Esophagus squamous epithelium (tissue), 5 donors: ENCODE measurements around the gene SYP. TPM values are rescaled to one million over a fixed set of nuclear protein-coding genes. Genes with fewer than 3 reads are reported as not detected.

Experiments used
- DNase-seq: peaks from one replicate; lab custom pipeline; 2025; lab: John Stamatoyannopoulos, UW
- H3K27ac ChIP-seq, 4 donors: fragments of 200-600 bp; sonication (generic); one replicate each; pipeline ENCODE4 v1.5.1; 2016 to 2019; ENCODE audit warnings: mild to moderate bottlenecking in 1 of 4
- H3K27me3 ChIP-seq, 4 donors: fragments of 200-600 bp; sonication (generic); 1 replicate in 3 of 4; 2 replicates in 1 of 4; pipeline versions ENCODE4 v1.5.1 to v1.6.0; 2017 to 2021; ENCODE audit warnings: antibody characterized with exemption in 1 of 4
- H3K36me3 ChIP-seq, 3 donors: fragments of 200-600 bp; sonication (generic); one replicate each; pipeline ENCODE4 v1.5.1; 2016 to 2019
- H3K4me1 ChIP-seq, 3 donors: fragments of 200-600 bp; sonication (generic); one replicate each; pipeline ENCODE4 v1.5.1; 2017 to 2019
- H3K4me3 ChIP-seq, 4 donors: fragments of 200-600 bp; sonication (generic); 1 replicate in 3 of 4; 2 replicates in 1 of 4; pipeline ENCODE4 v1.5.1; 2016 to 2019; ENCODE audit warnings: mild to moderate bottlenecking in 2 of 4, moderate library complexity in 1 of 4
- H3K9me3 ChIP-seq, 3 donors: fragments of 200-600 bp; sonication (generic); one replicate each; pipeline ENCODE4 v1.5.1; 2016 to 2019
- POLR2A ChIP-seq, 4 donors: fragments of 450-650 bp; IDR thresholded peaks; one replicate each; pipeline ENCODE4 v1.6.1; 2017; ENCODE audit warnings: antibody characterized with exemption in 4 of 4, mild to moderate bottlenecking in 4 of 4, moderate library complexity in 3 of 4
- WGBS, 2 donors: methylation state at CpG; one replicate each; pipeline ENCODE4 v1.1.5; 2018; 5-methylcytosine and 5-hydroxymethylcytosine counted together
- intact Hi-C: fragments of 100-400 bp; cut with DNase I; formaldehyde crosslinking; loops from one replicate; pipeline ENCODE4 v1.15.0; 2022
- total RNA-seq, 4 donors: library from RNA; depleted of rRNA; stranded (reverse); fragments of >200 nt; gene quantifications; one replicate each; pipeline ENCODE4 v1.1.0, GENCODE V29; 2016
- TF ChIP-seq, protein P1 (sequence below), 6 experiments: fragments of 450-650 bp in 4 of 6; fragments of 200-600 bp in 2 of 6; sonication (generic) in 2 of 6; IDR thresholded peaks; one replicate each; pipeline ENCODE4 v1.5.1; 2016 to 2019; ENCODE audit warnings: antibody characterized with exemption in 6 of 6, mild to moderate bottlenecking in 4 of 6, moderate library complexity in 4 of 6
- donor health status: DM: yes; HTN: yes; CAD: no.

Gene SYP
- total RNA-seq, 4 donors from 2014 or later, result 0.15 to 0.57 (median 0.37) TPM

DNA sequence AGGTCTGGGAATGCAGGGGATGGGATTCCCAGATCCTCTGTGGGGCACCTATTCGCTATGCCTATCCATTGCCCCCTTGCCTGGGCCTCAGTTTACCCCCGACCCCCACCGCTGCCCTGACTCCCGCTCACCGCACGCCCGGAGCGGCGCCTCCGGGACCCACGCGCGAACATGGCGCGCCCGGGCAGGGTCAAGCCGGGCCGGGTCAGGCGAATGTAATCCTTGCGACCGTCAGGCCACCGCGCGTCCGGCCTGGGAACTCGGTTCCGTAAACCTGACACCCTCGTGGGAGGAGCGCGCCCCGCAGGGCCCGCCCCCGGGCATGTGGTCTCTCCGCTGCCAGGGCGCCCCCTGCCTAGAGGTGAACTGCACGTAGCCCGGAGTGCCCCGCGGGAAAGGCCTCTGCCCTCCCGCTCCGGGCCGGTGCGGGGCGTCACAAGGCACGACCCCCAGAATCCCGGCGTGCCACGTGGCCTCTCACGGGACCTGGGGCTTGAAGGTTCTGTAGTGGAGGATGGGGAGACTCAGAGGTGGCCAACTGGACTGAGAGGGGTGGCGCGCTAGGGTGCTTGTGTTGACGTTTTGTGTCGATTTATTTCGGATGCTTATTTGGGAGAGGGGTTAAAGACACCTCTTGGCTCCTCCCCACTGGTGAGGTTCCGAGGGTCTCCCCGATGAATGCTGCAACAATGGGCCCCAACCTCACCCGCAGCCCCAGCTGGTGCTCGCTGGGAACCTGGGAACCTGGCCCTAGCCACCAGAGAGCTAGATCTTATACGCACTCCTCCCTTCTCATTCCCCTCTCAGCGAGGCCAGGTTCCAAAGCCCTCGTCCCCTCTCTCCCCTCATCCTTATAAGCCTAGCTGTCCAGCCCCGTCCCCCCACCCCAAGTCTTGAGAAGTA is 13.6 kb downstream of the SYP start, which contains the start of gene PRICKLE3:
PRICKLE3 (minus strand) TSS at position 249 of the 903 bp plus-strand sequence; CDS start at position 173, 76 bp downstream.
- Histone ChIP-seq H3K27me3 (no peaks in the 10 kb centered on the region), H3K9me3 (no peaks in the 10 kb centered on the region), H3K27ac (peak within 1 kb of the TSS; percentile 85 to 92 (median 89)), H3K4me3 (peak within 1 kb of the TSS; percentile 49 to 75 (median 59)), H3K36me3 (peaks cover 0 to 22% (median 6%) of the 10 kb centered on the region in 3 donors), H3K4me1 (peaks cover 0 to 63% (median 5%) of the 10 kb centered on the region in 3 donors)
- 71% methylated on average over 12 of the region's 62 CpGs; no CpG with 5 or more reads in 1 of the 2 donors for WGBS, 2 donors
- TF ChIP-seq, protein P1, sequence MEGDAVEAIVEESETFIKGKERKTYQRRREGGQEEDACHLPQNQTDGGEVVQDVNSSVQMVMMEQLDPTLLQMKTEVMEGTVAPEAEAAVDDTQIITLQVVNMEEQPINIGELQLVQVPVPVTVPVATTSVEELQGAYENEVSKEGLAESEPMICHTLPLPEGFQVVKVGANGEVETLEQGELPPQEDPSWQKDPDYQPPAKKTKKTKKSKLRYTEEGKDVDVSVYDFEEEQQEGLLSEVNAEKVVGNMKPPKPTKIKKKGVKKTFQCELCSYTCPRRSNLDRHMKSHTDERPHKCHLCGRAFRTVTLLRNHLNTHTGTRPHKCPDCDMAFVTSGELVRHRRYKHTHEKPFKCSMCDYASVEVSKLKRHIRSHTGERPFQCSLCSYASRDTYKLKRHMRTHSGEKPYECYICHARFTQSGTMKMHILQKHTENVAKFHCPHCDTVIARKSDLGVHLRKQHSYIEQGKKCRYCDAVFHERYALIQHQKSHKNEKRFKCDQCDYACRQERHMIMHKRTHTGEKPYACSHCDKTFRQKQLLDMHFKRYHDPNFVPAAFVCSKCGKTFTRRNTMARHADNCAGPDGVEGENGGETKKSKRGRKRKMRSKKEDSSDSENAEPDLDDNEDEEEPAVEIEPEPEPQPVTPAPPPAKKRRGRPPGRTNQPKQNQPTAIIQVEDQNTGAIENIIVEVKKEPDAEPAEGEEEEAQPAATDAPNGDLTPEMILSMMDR (IDR thresholded peaks at IDR 0.05), result peak; percentile 14 to 54 (median 28)
- peak in 2 of 4 donors; percentile 17 to 84 for TF ChIP-seq POLR2A (IDR thresholded peaks at IDR 0.05)
- intact Hi-C loops, result no loop called here
- DNase-seq, result peak; percentile 9

DNA sequence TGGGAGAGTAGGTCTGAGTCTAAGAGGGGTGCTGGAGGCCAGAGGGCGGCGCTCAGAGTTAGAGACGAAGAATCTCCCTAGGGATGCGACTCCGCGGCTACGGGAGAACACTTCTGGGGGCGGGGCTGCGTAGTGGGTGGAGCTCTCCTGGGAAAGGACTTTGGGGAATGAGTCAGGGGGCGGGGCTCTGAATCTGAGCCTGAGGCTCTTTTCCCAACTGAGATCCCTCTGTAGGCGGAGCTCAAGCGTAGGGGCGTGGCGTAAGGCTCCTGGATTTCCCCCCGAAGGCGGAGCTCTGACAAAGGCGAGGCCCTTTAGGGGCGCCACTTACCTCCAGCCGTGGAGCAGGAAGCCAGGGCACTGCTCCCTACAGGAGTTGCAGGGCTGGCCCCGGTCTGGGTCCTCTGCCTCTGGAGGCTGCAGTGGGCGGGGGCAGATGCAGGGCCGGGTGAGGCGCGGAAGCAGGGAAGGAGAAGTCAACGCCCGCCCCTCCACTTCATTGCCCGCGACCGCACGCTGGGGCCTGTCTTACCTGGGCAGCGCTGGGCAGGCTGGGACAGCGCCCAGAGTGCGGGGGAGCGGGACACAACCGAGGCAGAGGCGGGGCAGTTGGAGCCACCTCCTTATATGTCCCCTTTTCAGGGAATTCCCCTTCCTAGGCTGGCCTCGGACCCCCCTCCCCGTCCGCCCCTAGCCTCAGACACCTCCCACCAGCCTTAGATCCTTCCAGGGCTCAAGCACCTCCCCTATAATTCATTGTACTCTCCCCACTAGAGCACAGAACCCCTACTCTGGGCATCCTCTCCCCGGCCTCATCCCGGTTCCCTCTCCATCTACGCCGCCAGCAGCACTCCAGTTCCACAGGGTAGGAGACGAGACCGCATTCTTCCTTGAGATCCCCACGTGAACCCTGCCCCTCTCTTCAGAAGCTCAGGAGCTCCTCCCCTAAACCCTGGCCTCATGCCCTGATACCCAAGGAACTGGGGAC is 15.4 kb downstream of the SYP start:
- H3K27me3 ChIP-seq, result no peaks in the 10 kb centered on the region
- peaks cover 0 to 56% (median 5%) of the 10 kb centered on the region in 3 donors for H3K4me1 ChIP-seq
- TF ChIP-seq, protein P1 (IDR thresholded peaks at IDR 0.05), result no peak
- peak in 3 of 4 donors; percentile 22 to 64 (median 31) for TF ChIP-seq POLR2A (IDR thresholded peaks at IDR 0.05)
- 57% methylated on average over 27 of the region's 46 CpGs; no CpG with 5 or more reads in 1 of the 2 donors for WGBS, 2 donors
- no peaks in the 10 kb centered on the region for H3K9me3 ChIP-seq
- peaks cover 0 to 38% (median 6%) of the 10 kb centered on the region in 3 donors for H3K36me3 ChIP-seq
- H3K4me3 ChIP-seq, result peak overlapping the region; percentile 49 to 75 (median 59)
- no peak for DNase-seq
- intact Hi-C loops, result no loop called here
- H3K27ac ChIP-seq, result peak overlapping the region; percentile 85 to 92 (median 89)

DNA sequence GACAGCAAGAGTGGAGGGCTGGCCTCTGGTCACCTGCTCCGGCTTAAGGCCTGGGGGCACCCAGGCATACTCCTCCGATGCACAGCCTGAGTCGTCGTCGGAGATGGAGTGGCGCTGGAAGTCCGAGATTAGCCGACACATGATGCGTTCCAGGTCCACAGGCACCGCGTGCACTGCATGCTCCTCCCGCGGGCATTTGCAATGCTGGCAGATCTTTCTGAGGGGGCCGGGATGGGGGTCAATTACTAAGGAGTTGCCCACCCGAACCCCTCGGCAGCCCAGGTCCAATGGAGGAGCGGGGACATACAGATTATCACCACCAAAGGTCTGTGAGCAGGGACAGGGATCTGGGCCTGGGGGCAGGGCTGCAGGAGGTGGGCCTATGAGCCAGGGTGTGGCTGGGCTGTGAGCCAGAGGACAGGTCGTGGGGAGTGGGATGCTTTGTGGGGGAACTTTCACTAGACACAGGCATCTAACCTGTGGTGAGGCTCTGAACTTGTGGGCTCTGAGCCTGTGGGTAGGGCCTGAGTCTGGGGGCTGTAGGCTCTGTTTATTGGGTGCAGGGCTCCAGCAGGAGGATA is 16.2 kb downstream of the SYP start:
- Histone ChIP-seq H3K9me3 (no peaks in the 10 kb centered on the region), H3K36me3 (peaks cover 0 to 46% (median 6%) of the 10 kb centered on the region in 3 donors), H3K27me3 (no peaks in the 10 kb centered on the region), H3K4me3 (peak overlapping the region in 3 of 4 donors; percentile 56 to 75 (median 62)), H3K4me1 (peaks cover 0 to 49% (median 5%) of the 10 kb centered on the region in 3 donors), H3K27ac (peak overlapping the region; percentile 59 to 90 (median 86))
- 0 to 55% methylated on average over 1 to 5 of the region's 18 CpGs for WGBS, 2 donors
- TF ChIP-seq POLR2A (IDR thresholded peaks at IDR 0.05), result no peak
- TF ChIP-seq, protein P1 (IDR thresholded peaks at IDR 0.05), result no peak
- intact Hi-C loops, result no loop called here
- DNase-seq, result no peak

DNA sequence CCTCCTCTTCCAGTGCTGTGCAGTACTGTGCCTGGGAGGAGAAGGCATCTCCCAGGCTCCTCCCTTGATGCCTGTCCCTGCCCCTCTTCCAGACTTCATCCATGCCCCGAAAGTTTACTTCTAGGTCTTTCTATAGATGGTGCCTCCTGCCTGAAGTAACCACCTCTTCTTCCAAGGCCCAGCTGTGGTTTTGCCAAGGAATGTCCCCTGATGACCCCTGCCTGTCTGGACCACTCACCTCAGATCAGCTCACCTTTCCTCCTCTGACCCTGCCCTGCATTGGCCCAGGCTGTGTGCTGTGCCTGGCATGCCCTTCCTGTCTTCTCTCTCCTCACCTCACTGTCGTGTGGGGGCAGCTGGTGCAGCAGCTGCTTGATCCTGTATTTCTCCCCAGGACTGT is 20.6 kb downstream of the SYP start:
- H3K27me3 ChIP-seq, result no peaks in the 10 kb centered on the region
- H3K27ac ChIP-seq, result peak overlapping the region in 1 of 4 donors; percentile 96
- no peak overlapping the region for H3K4me3 ChIP-seq
- peaks cover 0 to 52% (median 3%) of the 10 kb centered on the region in 3 donors for H3K4me1 ChIP-seq
- H3K36me3 ChIP-seq, result peaks cover 0 to 76% (median 6%) of the 10 kb centered on the region in 3 donors
- no peaks in the 10 kb centered on the region for H3K9me3 ChIP-seq
- intact Hi-C loops, result no loop called here
- TF ChIP-seq, protein P1 (IDR thresholded peaks at IDR 0.05), result no peak
- no peak for TF ChIP-seq POLR2A (IDR thresholded peaks at IDR 0.05)
- WGBS, 2 donors, result 65% methylated on average over 2 of the region's 2 CpGs; no CpG with 5 or more reads in 1 of the 2 donors
- DNase-seq, result no peak
